ENCODE data around the gene KRT80. TPM values are rescaled to one million over a fixed set of nuclear protein-coding genes. Genes with fewer than 3 reads are reported as not detected.

Gene KRT80
- total RNA-seq, 1 donor from 2014 or later, result 0.07 TPM

DNA sequence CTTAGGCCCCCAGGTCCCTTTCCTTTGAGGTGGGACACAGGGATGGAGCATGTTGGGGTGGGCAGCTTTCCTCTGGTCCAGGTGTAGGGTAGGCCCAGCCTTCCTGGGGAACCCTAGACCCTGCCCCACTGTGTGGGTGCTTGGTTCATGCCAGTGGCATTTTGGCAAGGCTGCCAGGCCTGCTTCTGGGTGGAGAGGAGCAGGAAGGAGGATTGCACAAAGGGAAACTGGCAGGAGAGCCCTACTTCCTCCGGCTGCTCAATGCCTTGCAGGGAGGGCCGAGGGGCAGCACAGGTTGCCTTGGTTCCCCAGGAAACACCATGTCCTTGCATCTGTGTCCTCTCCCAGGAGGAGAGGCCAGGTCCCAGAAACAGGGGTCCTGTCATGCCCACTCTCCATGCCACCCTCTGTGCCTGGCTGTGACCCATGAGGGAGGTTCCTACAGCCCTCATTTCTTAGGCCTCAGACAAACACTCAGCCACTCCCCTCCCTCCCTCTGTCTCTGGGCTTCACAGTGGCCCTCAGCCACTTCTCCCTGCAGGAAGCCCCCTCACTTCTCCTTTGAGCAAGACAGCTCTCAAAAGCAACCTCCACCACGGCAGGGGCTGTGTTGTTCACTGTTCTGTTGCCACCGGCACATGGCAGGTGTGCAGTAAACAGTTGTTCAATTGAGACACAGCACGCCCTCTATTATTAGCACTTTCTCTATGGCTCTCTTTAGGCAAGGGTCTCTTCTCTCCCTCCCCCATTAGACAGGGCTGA, 6.8 kb upstream of the KRT80 start:
- Mint-ChIP-seq H3K36me3 (ENCODE audit: insufficient read depth) (no peaks in the 10 kb centered on the region), H3K27me3 (peaks cover 26% of the 10 kb centered on the region), H3K27ac (no peak overlapping the region)

GRCh38 chr12:52197371-52198231, 5.8 kb upstream of the KRT80 start:
- H3K9me3 Mint-ChIP-seq (ENCODE audit: low read depth), result no peaks in the 10 kb centered on the region
- H3K4me1 Mint-ChIP-seq (ENCODE audit: low read depth), result no peaks in the 10 kb centered on the region
- H3K36me3 Mint-ChIP-seq (ENCODE audit: insufficient read depth), result no peaks in the 10 kb centered on the region
- TF ChIP-seq, protein P1, sequence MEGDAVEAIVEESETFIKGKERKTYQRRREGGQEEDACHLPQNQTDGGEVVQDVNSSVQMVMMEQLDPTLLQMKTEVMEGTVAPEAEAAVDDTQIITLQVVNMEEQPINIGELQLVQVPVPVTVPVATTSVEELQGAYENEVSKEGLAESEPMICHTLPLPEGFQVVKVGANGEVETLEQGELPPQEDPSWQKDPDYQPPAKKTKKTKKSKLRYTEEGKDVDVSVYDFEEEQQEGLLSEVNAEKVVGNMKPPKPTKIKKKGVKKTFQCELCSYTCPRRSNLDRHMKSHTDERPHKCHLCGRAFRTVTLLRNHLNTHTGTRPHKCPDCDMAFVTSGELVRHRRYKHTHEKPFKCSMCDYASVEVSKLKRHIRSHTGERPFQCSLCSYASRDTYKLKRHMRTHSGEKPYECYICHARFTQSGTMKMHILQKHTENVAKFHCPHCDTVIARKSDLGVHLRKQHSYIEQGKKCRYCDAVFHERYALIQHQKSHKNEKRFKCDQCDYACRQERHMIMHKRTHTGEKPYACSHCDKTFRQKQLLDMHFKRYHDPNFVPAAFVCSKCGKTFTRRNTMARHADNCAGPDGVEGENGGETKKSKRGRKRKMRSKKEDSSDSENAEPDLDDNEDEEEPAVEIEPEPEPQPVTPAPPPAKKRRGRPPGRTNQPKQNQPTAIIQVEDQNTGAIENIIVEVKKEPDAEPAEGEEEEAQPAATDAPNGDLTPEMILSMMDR (IDR thresholded peaks at IDR 0.05; ENCODE audit: unreplicated experiment), result no peak
- no peak overlapping the region for H3K4me3 Mint-ChIP-seq (ENCODE audit: low read depth)
- no peak overlapping the region for H3K27ac Mint-ChIP-seq
- H3K27me3 Mint-ChIP-seq, result peaks cover 21% of the 10 kb centered on the region
- no peak for DNase-seq (ENCODE audit: low spot score, unreplicated experiment)

More for the DNA sequence above, 6.8 kb upstream of the KRT80 start:
- TF ChIP-seq, protein P1 (IDR thresholded peaks at IDR 0.05; ENCODE audit: unreplicated experiment), result no peak
- DNase-seq (ENCODE audit: low spot score, unreplicated experiment), result no peak
- Mint-ChIP-seq H3K4me1 (ENCODE audit: low read depth) (no peaks in the 10 kb centered on the region), H3K9me3 (ENCODE audit: low read depth) (no peaks in the 10 kb centered on the region), H3K4me3 (ENCODE audit: low read depth) (no peak overlapping the region)

DNA sequence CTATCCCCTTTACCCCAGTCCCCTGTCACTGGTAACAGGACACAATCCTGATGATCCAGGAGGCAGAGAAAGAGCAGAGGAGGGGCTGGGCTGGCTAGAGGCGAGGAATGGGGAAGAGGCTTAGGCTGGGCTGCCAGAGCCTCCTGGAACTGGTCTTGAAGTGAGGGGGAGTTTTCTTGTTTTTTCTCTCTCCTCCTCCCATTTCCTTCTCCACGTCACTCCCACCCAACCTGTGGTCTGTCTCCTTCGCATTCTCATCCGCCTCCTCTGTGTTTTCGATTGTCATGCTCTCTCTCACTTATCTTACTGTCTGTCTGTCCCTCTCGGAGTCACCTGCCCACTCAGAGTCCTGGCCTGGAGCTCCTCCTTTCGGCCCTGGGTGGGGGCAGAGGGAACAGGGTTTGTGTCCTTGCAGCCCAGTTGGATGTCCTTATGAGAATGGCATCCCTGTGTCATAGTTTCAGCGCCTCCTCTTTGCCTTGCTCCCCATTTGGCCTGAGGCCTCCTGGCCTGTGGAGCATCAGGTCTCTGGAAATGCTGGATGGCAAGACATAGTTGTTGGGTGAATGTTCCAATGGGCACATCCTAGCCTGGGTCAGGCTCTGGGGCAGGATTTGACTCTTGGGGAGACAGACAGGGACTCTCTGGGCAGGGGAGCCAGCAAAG, 3.4 kb upstream of the KRT80 start:
- Mint-ChIP-seq H3K4me1 (ENCODE audit: low read depth) (no peaks in the 10 kb centered on the region), H3K27me3 (peaks cover 21% of the 10 kb centered on the region), H3K36me3 (ENCODE audit: insufficient read depth) (no peaks in the 10 kb centered on the region), H3K27ac (no peak overlapping the region), H3K9me3 (ENCODE audit: low read depth) (no peaks in the 10 kb centered on the region), H3K4me3 (ENCODE audit: low read depth) (no peak overlapping the region)
- DNase-seq (ENCODE audit: low spot score, unreplicated experiment), result no peak
- TF ChIP-seq, protein P1 (IDR thresholded peaks at IDR 0.05; ENCODE audit: unreplicated experiment), result no peak

DNA sequence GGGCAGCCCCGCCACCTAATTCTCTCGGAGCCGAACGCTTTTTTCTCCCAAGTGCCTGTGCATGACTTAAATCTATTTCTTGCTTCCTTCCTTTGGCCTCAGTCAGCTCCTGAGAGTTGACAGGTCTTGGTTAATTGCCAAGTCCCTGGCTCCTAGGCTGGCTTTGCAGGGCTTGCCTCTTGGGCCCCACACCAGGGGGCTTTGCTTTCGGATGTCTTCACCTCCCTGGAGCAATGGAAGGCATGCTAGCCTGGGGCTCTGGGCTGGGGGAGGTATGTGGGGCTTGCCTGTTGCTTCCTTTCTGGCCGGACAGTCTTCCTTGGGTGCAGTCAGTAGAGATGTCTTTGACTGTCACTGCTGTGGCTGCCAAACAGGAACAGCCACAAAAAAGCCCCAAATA, 2.2 kb upstream of the KRT80 start:
- Mint-ChIP-seq H3K4me3 (ENCODE audit: low read depth) (no peak overlapping the region), H3K4me1 (ENCODE audit: low read depth) (no peaks in the 10 kb centered on the region), H3K9me3 (ENCODE audit: low read depth) (no peaks in the 10 kb centered on the region), H3K27me3 (peaks cover 21% of the 10 kb centered on the region), H3K27ac (no peak overlapping the region), H3K36me3 (ENCODE audit: insufficient read depth) (no peaks in the 10 kb centered on the region)
- TF ChIP-seq, protein P1 (IDR thresholded peaks at IDR 0.05; ENCODE audit: unreplicated experiment), result no peak
- no peak for DNase-seq (ENCODE audit: low spot score, unreplicated experiment)

DNA sequence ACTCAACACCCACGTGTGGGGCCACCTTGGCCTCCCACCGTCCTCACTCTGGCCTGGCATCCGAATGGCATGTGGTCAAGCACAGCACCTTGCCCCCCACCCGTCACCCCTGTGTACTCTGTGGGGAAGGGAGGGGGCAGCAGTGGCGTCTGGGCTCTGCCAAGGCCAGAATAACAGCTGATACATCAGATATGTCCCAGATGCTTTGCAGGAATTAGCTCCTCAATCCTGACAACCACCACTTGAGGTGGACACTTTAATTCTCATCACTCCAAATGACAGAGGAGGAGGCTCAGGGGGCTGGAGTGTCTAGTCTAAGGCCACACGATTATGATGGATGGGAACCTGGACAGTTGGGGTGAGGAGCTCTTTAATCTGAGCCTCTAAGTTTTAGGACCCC, 1.7 kb upstream of the KRT80 start:
- Mint-ChIP-seq H3K27me3 (peaks cover 19% of the 10 kb centered on the region), H3K9me3 (ENCODE audit: low read depth) (no peaks in the 10 kb centered on the region), H3K4me1 (ENCODE audit: low read depth) (no peaks in the 10 kb centered on the region), H3K4me3 (ENCODE audit: low read depth) (no peak overlapping the region), H3K36me3 (ENCODE audit: insufficient read depth) (no peaks in the 10 kb centered on the region), H3K27ac (no peak overlapping the region)
- TF ChIP-seq, protein P1 (IDR thresholded peaks at IDR 0.05; ENCODE audit: unreplicated experiment), result no peak
- DNase-seq (ENCODE audit: low spot score, unreplicated experiment), result no peak
